HG02885 (cell line): ENCODE measurements around the gene BICD1.
"Not testable (repeated sequence)": the region's sequence is repeated elsewhere in the genome, so short reads cannot be mapped to it uniquely, and the experiment has no call there.

Experiments
- ATAC-seq: cut with Tn5 transposase; IDR thresholded peaks from one replicate; pipeline ENCODE4 v1.9.1; 2021; ENCODE audit warnings: mild to moderate bottlenecking; ENCODE audit not compliant: unreplicated experiment, poor library complexity

Gene BICD1

DNA sequence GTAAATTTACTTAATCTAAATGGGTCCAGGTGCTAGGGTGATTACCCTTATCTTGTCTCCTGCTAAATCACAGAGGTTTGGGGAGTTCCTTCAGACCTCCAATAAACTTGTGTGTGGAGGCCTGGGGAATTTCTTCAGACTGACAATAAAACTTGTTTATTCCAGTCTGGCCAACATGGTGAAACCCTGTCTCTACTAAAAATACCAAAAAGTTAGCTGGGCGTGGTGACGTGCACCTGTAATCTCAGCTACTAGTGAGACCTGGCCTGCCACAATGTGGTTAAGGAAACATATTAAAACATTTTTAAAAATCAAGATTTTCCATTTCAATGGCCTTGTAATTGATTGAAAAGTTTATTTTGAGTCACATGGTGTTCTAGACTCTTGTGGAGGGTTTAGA lies 165.8 kb downstream of the BICD1 start:
- peak; percentile 47 for ATAC-seq

DNA sequence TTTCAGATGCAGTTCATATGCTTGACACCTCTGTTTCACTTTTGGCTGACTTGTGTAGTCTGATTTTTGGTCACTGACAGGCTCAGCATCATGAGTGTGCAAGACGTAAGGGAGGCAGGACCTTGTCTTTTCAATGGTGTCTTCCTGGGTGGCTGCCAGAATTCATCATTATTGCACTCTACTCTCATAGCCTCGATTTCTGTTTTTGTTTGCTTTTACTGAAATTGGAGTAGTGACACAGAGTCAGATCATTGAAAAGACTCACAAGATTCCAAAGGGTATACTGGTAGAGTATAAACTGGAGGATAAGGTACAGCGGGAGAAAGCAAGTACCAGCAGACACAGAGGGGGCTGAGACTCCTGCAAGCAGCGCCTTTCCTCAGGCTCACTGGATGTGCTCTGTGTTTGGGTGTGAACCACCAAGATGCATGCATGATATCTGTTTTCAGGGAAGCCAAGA lies 166.4 kb downstream of the BICD1 start:
- peak; percentile 67 for ATAC-seq

GRCh38 chr12:32273712-32274111 lies 167.1 kb downstream of the BICD1 start:
- ATAC-seq: peak; percentile 90

- ATAC-seq: no peak
Measured at GRCh38 chr12:32274665-32275064, 168.0 kb downstream of the BICD1 start.

DNA sequence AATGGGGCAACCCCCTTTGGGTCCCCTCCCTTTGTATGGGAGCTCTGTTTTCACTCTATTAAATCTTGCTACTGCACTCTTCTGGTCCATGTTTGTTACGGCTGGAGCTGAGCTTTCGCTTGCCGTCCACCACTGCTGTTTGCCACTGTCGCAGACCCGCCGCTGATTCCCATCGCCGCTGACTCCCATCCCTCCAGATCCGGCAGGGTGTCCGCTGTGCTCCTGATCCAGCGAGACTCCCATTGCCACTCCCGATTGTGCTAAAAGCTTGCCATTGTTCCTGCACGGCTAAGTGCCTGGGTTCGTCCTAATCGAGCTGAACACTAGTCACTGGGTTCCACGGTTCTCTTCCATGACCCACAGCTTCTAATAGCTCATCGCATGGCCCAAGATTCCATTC lies 168.9 kb downstream of the BICD1 start:
- ATAC-seq: not testable (repeated sequence)

- ATAC-seq: no peak
Measured at GRCh38 chr12:32277774-32278173, 171.1 kb downstream of the BICD1 start.

DNA sequence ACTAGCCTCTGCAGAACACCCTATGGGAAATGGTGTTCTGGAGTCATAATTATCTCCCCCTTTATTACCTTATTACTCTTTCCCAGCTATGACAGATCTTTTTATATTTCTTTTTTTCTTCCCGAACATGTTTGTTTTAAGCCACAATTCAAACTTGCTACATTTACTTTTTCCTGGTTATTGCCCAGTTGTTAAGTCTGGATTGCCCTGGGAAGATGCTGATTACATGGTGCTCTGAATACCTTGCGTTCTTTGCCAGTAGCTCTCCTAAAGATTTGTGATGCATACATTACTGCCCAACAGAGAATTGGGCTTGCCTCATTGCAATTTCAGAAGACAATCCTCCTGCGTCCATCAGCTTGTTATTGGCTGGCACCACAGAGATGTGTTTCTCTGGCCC lies 174.5 kb downstream of the BICD1 start:
- ATAC-seq: no peak

GRCh38 chr12:32284561-32284960 lies 177.9 kb downstream of the BICD1 start:
- ATAC-seq: no peak

- ATAC-seq: no peak
Measured at GRCh38 chr12:32285021-32285420, 178.4 kb downstream of the BICD1 start.

DNA sequence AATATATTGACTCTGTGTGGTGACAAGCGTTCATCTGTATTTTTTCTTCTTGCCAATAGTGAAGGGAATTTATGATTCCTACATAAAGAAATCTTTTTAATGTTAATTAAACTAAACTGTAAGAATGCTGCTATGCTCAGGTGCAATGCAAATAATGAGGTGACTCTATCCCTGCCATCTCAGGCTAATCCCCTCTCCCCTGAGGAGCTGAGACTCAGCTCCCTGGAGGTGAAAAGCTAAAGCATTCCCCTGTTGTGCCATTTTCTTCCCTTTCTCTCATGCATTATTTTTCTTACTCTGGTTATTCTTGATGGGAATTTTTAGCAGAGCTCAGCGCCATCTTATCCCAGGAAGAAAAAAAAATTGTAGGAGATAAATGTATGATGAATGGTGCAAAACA lies 178.8 kb downstream of the BICD1 start:
- no peak for ATAC-seq

GRCh38 chr12:32290411-32290810 lies 183.8 kb downstream of the BICD1 start:
- no peak for ATAC-seq

GRCh38 chr12:32292151-32292550 lies 185.5 kb downstream of the BICD1 start:
- ATAC-seq: no peak

DNA sequence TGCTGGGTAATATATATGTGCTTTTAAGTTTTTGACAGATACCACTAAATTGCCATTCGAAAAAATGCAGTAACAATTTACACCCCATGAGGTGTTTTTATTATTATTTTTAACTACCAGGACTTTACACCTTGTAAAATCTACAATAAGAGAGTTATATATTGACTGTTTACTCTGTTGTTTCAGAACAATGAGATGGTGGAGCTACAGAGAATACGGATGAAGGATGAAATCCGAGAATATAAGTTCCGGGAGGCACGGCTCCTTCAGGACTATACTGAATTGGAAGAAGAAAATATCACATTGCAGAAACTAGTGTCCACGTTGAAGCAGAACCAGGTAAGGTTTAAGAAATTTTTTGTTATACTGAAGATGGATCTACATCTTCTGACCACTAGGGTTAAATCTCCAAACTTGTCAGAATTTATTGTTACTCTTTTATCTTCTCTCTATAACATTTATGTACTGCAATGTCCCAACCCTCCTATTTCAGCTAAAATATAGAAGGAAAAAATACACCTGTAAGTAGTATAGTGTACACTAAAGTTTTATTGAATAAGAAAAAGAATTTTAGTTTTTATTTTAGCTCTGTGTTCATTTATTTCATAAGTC lies 187.3 kb downstream of the BICD1 start:
- no peak for ATAC-seq

- ATAC-seq: no peak
Measured at GRCh38 chr12:32296567-32296966, 189.9 kb downstream of the BICD1 start.

DNA sequence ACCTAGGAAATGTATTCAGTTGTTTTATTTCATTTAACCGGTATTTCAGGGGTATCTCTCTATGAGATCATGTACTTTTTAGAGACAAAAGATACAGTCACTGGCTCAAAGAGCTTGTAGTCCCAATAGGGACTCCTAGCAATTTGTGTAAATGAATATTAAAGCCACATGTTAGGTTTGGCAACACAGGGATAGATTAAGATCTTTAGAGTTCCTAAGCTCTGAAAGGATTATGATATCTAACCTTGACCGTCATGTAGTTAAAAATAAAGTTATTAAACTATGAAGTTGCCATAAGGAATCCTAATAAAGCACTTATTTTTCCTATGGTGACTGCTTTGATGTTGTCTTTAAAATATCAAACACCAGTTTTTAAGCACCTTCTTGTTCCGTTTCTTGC lies 192.3 kb downstream of the BICD1 start:
- no peak for ATAC-seq

- no peak for ATAC-seq
Measured at GRCh38 chr12:32301216-32301615, 194.6 kb downstream of the BICD1 start.

GRCh38 chr12:32302218-32303173 lies 195.8 kb downstream of the BICD1 start:
- ATAC-seq: peak; percentile 97

DNA sequence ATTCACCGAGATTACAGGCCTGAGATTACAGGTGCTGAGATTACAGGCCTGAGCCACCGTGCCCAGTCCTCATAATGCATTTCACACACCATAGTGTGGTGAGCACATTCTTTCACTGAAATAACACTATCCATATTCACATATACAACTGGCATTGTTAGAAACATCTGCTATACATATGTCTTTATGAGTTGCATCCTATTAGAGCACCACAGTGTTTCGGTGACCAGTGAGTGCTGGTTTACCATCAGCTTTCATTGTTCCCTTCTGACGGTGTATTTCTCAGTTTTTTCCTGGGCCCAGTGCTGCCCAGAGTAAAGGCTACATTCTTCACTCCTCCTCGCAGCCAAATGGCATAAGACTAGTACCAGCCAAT lies 196.5 kb downstream of the BICD1 start:
- no peak for ATAC-seq

- no peak for ATAC-seq
Measured at GRCh38 chr12:32305163-32305562, 198.5 kb downstream of the BICD1 start.

GRCh38 chr12:32307326-32307725 lies 200.7 kb downstream of the BICD1 start:
- no peak for ATAC-seq
